ENCODE measurements around the gene TBC1D4.

DNA sequence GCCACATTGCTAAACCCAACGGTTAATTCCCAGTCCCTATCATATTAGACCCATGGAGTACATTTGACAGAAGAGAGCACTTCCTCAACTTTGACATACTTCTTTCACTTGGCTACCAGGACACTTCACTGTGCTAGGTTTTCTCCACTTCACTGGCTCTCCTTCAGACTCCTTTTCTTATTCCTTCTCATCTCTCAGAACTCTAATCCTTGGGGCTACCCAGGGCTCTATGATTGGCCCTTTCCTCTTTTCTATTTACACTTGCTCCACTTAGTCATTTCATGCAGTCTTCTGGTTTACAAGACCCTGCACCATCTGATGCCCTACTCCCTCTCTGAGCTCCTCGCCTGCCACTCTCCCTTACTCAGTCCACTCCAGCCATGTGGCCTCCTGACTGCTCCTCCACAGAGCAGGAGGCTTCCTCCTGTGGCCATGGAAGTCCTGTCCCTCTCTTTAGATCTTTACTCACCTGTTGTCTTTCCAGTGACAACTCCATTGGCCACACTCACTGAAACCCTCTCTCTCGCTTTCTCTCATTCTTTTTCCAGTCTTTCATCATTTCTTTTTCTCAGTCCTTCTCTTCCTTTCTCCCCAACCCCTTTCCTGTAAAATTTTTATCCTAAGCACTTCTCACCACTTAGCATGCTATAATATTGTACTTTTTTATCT is 90.4 kb downstream of the TBC1D4 start:
- TF ChIP-seq, protein P1, sequence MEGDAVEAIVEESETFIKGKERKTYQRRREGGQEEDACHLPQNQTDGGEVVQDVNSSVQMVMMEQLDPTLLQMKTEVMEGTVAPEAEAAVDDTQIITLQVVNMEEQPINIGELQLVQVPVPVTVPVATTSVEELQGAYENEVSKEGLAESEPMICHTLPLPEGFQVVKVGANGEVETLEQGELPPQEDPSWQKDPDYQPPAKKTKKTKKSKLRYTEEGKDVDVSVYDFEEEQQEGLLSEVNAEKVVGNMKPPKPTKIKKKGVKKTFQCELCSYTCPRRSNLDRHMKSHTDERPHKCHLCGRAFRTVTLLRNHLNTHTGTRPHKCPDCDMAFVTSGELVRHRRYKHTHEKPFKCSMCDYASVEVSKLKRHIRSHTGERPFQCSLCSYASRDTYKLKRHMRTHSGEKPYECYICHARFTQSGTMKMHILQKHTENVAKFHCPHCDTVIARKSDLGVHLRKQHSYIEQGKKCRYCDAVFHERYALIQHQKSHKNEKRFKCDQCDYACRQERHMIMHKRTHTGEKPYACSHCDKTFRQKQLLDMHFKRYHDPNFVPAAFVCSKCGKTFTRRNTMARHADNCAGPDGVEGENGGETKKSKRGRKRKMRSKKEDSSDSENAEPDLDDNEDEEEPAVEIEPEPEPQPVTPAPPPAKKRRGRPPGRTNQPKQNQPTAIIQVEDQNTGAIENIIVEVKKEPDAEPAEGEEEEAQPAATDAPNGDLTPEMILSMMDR (IDR thresholded peaks at IDR 0.05), result no peak
- no peak for TF ChIP-seq POLR2A (IDR thresholded peaks at IDR 0.05)

Data from esophagus squamous epithelium (tissue), 4 donors.